SK-N-SH (cell line): ENCODE results near the gene FAM20C. TPM values are rescaled to one million over a fixed set of nuclear protein-coding genes. Genes with fewer than 3 reads are reported as not detected.

Source experiments
- CTCF ChIA-PET: fragments of 300-600, 350-600 bp; formaldehyde crosslinking; extraction: SDS; loops from one replicate; lab custom pipeline; 2021; lab: Yijun Ruan, JAX
- POLR2A ChIA-PET: fragments of 350-600 bp; sonication (Branson Sonifier 250); formaldehyde crosslinking; extraction: SDS; loops from one replicate; lab custom pipeline; 2020; ENCODE audit warnings: antibody characterized with exemption, inconsistent platforms; lab: Yijun Ruan, JAX
- DNase-seq: peaks from one replicate; pipeline ENCODE4 v3.0.0; 2012
- H2AFZ ChIP-seq: fragments of 200-600 bp; sonication (generic); 2 replicates; pipeline ENCODE4 v1.8.1; 2016; ENCODE audit warnings: antibody characterized with exemption, mild to moderate bottlenecking, low read depth
- H3F3A ChIP-seq: fragments of 200-600 bp; sonication (generic); replicated peaks from 2 replicates; pipeline ENCODE3; 2016; ENCODE audit warnings: antibody characterized with exemption, mild to moderate bottlenecking; ENCODE audit not compliant: insufficient read depth
- H3K27ac ChIP-seq, 2 experiments: fragments of 200-500 bp in 1 of 2; fragments of 200-600 bp in 1 of 2; sonication (Bioruptor generic) in 1 of 2; sonication (generic), shearing (Covaris generic) in 1 of 2; 2 replicates each; pipeline versions ENCODE4 v1.5.1 to v1.6.1; 2014 to 2016; ENCODE audit warnings: low read depth in 2 of 2, inconsistent platforms in 1 of 2, low read length in 1 of 2, mild to moderate bottlenecking in 1 of 2, mixed read lengths in 1 of 2
- H3K27me3 ChIP-seq: fragments of 200-600 bp; sonication (generic), shearing (Covaris generic); 2 replicates; pipeline ENCODE4 v1.6.1; 2016; ENCODE audit warnings: mixed run types; ENCODE audit not compliant: insufficient read depth
- H3K36me3 ChIP-seq, 2 experiments: fragments of 200-500 bp in 1 of 2; fragments of 200-600 bp in 1 of 2; sonication (Bioruptor generic) in 1 of 2; sonication (generic) in 1 of 2; replicated peaks in 1 of 2; 2 replicates each; pipeline versions ENCODE3 to v1.5.1; 2014 to 2016; ENCODE audit warnings: low read length in 1 of 2, mild to moderate bottlenecking in 1 of 2; ENCODE audit not compliant: insufficient read depth in 2 of 2, control insufficient read depth in 1 of 2
- H3K4me1 ChIP-seq, 2 experiments: fragments of 200-500 bp in 1 of 2; fragments of 200-600 bp in 1 of 2; sonication (Bioruptor generic) in 1 of 2; sonication (generic), shearing (Covaris generic) in 1 of 2; 2 replicates each; pipeline versions ENCODE4 v1.5.1 to v1.6.1; 2014 to 2016; ENCODE audit warnings: low read depth in 1 of 2, low read length in 1 of 2, mixed run types in 1 of 2; ENCODE audit not compliant: insufficient read depth in 2 of 2, control insufficient read depth in 1 of 2
- H3K4me2 ChIP-seq: fragments of 200-600 bp; sonication (generic), shearing (Covaris generic); 2 replicates; pipeline ENCODE4 v1.6.1; 2017; ENCODE audit warnings: mixed run types
- H3K4me3 ChIP-seq, 2 experiments: fragments of 200-500 bp in 1 of 2; fragments of 200-600 bp in 1 of 2; sonication (Bioruptor generic) in 1 of 2; sonication (generic), shearing (Covaris generic) in 1 of 2; 2 replicates each; pipeline versions ENCODE4 v1.5.1 to v1.8.1; 2014 to 2016; ENCODE audit warnings: low read depth in 2 of 2, inconsistent platforms in 1 of 2, low read length in 1 of 2, mild to moderate bottlenecking in 1 of 2, mixed read lengths in 1 of 2, moderate library complexity in 1 of 2
- H3K79me2 ChIP-seq: fragments of 200-600 bp; sonication (generic); 2 replicates; pipeline ENCODE4 v1.8.1; 2017; ENCODE audit warnings: mild to moderate bottlenecking; ENCODE audit not compliant: insufficient read depth
- H3K9ac ChIP-seq: fragments of 200-600 bp; sonication (generic); 2 replicates; pipeline ENCODE4 v1.6.1; 2017; ENCODE audit warnings: mixed run types
- H3K9me2 ChIP-seq: fragments of 200-600 bp; sonication (generic); 2 replicates; pipeline ENCODE4 v1.6.1; 2017; ENCODE audit warnings: mixed run types
- H3K9me3 ChIP-seq: fragments of 200-600 bp; sonication (generic); 2 replicates; pipeline ENCODE4 v1.6.1; 2017; ENCODE audit warnings: mixed run types, mild to moderate bottlenecking, moderate library complexity
- H4K20me1 ChIP-seq: fragments of 200-600 bp; sonication (generic); 2 replicates; pipeline ENCODE4 v1.6.1; 2017; ENCODE audit warnings: mild to moderate bottlenecking, mixed run types; ENCODE audit not compliant: insufficient read depth
- ELF1 ChIP-seq: IDR thresholded peaks from 2 replicates; pipeline ENCODE4 v1.4.0; 2012
- EP300 ChIP-seq, 2 experiments: IDR thresholded peaks; 2 replicates each; pipeline versions ENCODE4 v1.4.0 to v1.6.1; 2012; ENCODE audit warnings: borderline replicate concordance in 1 of 2, low read depth in 1 of 2, low read length in 1 of 2
- EZH2phosphoT487 ChIP-seq: fragments of 200-600 bp; sonication (generic); IDR thresholded peaks from 2 replicates; pipeline ENCODE4 v1.6.1; 2017; ENCODE audit warnings: low read depth, mixed run types, mild to moderate bottlenecking, antibody characterized with exemption, moderate library complexity, borderline replicate concordance
- FOSL2 ChIP-seq: IDR thresholded peaks from 2 replicates; pipeline ENCODE4 v1.4.0; 2012; ENCODE audit warnings: low read depth, mild to moderate bottlenecking, moderate library complexity, borderline replicate concordance
- FOXJ3 ChIP-seq: sonication (generic); formaldehyde crosslinking; IDR thresholded peaks from 2 replicates; pipeline ENCODE4 v1.5.1; 2020; ENCODE audit warnings: mild to moderate bottlenecking, missing genetic modification reagents
- FOXM1 ChIP-seq: IDR thresholded peaks from 2 replicates; pipeline ENCODE4 v1.4.0; 2012; ENCODE audit warnings: low read depth, mild to moderate bottlenecking
- GABPA ChIP-seq: IDR thresholded peaks from 2 replicates; pipeline ENCODE4 v1.4.0; 2012; ENCODE audit warnings: low read depth, mild to moderate bottlenecking
- GATA2 ChIP-seq: sonication (generic); formaldehyde crosslinking; IDR thresholded peaks from 2 replicates; pipeline ENCODE4 v1.5.0; 2020; ENCODE audit warnings: mild to moderate bottlenecking, missing genetic modification reagents
- JUND ChIP-seq: IDR thresholded peaks from 2 replicates; pipeline ENCODE4 v1.4.0; 2012
- NFIC ChIP-seq: IDR thresholded peaks from 2 replicates; pipeline ENCODE4 v1.4.0; 2012; ENCODE audit warnings: borderline replicate concordance
- RAD21 ChIP-seq: IDR thresholded peaks from 2 replicates; pipeline ENCODE4 v1.6.1; 2012; ENCODE audit warnings: mild to moderate bottlenecking, low read length
- RCOR1 ChIP-seq: fragments of 150-350 bp; IDR thresholded peaks from 2 replicates; pipeline ENCODE4 v1.6.1; 2017; ENCODE audit warnings: antibody characterized with exemption, low read length
- RFX5 ChIP-seq: IDR thresholded peaks from 2 replicates; pipeline ENCODE4 v1.6.1; 2012; ENCODE audit warnings: mild to moderate bottlenecking, improper control_type of control experiment, low read length
- RXRA ChIP-seq: IDR thresholded peaks from 2 replicates; pipeline ENCODE4 v1.4.0; 2012; ENCODE audit warnings: low read depth, mild to moderate bottlenecking, borderline replicate concordance
- SIN3A ChIP-seq: IDR thresholded peaks from 2 replicates; pipeline ENCODE4 v1.6.1; 2012; ENCODE audit warnings: low read depth, mild to moderate bottlenecking, low read length, moderate library complexity, borderline replicate concordance
- SMC3 ChIP-seq: IDR thresholded peaks from 2 replicates; pipeline ENCODE4 v1.6.1; 2012; ENCODE audit warnings: low read depth, low read length, improper control_type of control experiment
- TAF1 ChIP-seq: IDR thresholded peaks from 2 replicates; pipeline ENCODE4 v1.6.1; 2012; ENCODE audit warnings: low read depth, mild to moderate bottlenecking, low read length, moderate library complexity, borderline replicate concordance
- TEAD4 ChIP-seq: IDR thresholded peaks from 2 replicates; pipeline ENCODE4 v1.4.0; 2012; ENCODE audit warnings: mild to moderate bottlenecking, borderline replicate concordance; ENCODE audit not compliant: insufficient read depth
- WGBS: methylation state at CpG from one replicate; pipeline ENCODE4 v1.1.6; 2017; ENCODE audit warnings: low lambda C conversion rate; 5-methylcytosine and 5-hydroxymethylcytosine counted together
- polyA plus RNA-seq, 3 experiments: library from polyadenylated mRNA; depleted of rRNA; stranded (reverse); fragments of >200 nt; gene quantifications; 2 replicates each; pipeline ENCODE4 v1.2.3, GENCODE V29; 2012
- TF ChIP-seq, protein P1 (sequence below): IDR thresholded peaks from 2 replicates; pipeline ENCODE4 v1.4.0; 2012; ENCODE audit warnings: low read depth, borderline replicate concordance
- TF ChIP-seq, protein P2 (sequence below): IDR thresholded peaks from 2 replicates; pipeline ENCODE4 v1.4.0; 2012; ENCODE audit warnings: low read depth
- TF ChIP-seq, protein P3 (sequence below): IDR thresholded peaks from 2 replicates; pipeline ENCODE4 v1.6.1; 2012; ENCODE audit warnings: mild to moderate bottlenecking, low read depth, low read length, moderate library complexity

The FAM20C gene
- polyA plus RNA-seq, 1 of the 3 experiments (the other 2 are of a cell fraction), result 12.7 TPM

DNA sequence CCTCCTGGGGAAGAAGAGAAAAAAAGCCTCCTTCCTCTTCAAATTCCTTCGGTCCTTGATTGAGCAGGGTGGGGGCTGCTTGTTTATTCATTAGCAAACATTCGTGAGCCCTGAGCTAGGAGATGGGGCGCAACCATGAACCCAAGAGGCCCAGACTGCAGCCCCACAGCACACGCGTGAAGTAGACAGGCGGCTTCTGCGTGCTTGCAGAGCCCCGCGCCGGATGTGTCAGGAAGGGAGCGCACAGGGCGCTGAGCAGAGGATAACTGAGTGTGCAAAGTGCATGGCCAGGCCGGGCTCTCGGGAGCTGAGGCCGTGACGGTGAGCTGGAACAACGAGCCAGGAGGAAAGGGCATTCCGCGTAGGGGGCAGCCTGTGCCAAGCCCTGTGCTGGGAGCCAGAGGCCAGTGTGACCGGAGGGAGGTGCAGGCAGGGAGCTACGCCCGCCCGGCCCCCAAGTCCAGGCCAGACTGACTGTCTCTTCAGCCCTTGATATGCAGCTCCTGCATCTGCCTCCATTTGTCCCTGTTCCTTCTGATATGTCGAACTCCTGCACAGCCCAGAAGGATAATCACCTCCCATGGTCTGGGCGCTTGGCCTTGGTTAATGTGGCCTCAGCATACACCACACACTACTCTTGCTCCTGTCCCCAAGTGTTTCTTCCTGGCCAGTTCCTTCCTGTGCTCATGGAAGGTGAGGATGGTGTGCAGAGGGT is 102.2 kb downstream of the FAM20C start:
- 50% methylated on average over 25 of the region's 25 CpGs for WGBS
- DNase-seq, result no peak
- H4K20me1 ChIP-seq, result peaks cover 3% of the 10 kb centered on the region; the same call in 1 of the 2 replicates
- no peak overlapping the region for H3K4me3 ChIP-seq
- H3K79me2 ChIP-seq, result no peaks in the 10 kb centered on the region
- no peaks in the 10 kb centered on the region for H3K9me3 ChIP-seq
- H3K9me2 ChIP-seq, result no peaks in the 10 kb centered on the region
- TF ChIP-seq RCOR1 (no peak), EP300 (IDR thresholded peaks at IDR 0.05; ENCODE audit: borderline replicate concordance in 1 of 2, low read depth in 1 of 2, low read length in 1 of 2) (no peak), TEAD4 (no peak), RXRA (no peak), JUND (no peak), FOXJ3 (CRISPR knock-in tag) (no peak), ELF1 (no peak), RFX5 (no peak), TAF1 (no peak), NFIC (no peak), GABPA (no peak)
- TF ChIP-seq, protein P1, sequence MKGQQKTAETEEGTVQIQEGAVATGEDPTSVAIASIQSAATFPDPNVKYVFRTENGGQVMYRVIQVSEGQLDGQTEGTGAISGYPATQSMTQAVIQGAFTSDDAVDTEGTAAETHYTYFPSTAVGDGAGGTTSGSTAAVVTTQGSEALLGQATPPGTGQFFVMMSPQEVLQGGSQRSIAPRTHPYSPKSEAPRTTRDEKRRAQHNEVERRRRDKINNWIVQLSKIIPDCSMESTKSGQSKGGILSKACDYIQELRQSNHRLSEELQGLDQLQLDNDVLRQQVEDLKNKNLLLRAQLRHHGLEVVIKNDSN, result no peak
- no peak overlapping the region for H3K9ac ChIP-seq
- no peaks in the 10 kb centered on the region for H3K36me3 ChIP-seq
- H3K4me1 ChIP-seq, result no peaks in the 10 kb centered on the region
- POLR2A ChIA-PET, result interaction anchor here (1.4 kb wide), 1 partner anchor 474 kb away, joined by 3 read pairs; no protein-coding TSS in a partner anchor
- peaks cover 82% of the 10 kb centered on the region for H3K27me3 ChIP-seq
- no peak overlapping the region for H2AFZ ChIP-seq
- no peaks in the 10 kb centered on the region for H3F3A ChIP-seq
- CTCF ChIA-PET, result interaction anchor here (0.6 to 1.8 kb wide), 4 partner anchors 23 to 122 kb away, joined by 3 to 7 read pairs (median 3); no protein-coding TSS in a partner anchor
- no peak overlapping the region for H3K27ac ChIP-seq
- no peak overlapping the region for H3K4me2 ChIP-seq

DNA sequence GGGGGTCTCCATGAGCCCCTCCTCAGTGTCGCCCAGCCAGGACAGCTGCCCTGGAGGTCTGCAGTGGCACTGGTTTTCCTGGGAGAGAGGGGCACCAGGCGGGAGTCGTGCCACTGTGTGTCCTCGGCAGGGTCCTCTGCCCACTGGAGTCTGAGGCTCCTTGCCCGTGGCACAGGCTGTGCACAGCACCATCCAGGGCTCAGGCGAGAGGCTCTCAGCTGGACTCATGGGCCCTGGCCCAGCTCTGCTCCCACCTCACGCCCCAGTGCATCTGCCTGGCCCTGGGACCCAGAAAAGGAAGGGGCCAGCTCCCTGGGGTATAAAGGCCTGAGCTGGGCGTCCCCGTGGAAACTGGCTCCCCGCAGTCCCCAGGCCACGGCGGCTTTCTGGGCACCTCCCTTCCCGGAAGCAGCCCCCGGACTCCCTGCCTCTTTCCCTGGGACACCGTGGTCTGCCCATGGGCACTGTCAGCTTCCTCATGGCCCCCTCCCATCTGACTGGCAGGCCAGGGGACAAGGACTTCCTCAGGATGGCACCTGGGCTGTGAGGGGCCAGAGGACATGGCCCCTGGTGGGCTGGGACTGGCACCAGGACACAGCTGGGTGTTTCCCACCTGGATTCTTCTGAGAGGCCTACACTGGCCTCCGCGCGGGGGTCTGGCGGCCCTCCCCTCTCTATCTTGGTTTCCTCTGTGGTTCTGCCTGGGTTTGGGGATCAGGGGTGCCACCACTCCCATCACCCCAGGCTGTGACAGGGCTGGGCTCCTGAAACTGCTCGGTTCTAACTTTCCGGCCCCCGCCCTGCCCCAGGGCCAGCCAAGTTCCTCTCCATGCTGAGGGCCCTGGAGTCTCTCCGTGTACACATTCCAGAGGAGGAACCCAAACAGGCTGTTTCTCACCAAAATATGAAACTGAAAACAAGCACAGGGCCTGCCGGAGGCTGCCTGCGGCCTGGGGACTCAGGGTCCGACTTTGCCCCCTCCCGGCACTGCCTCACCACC is 103.1 kb downstream of the FAM20C start:
- 36% methylated on average over 21 of the region's 27 CpGs for WGBS
- H3K4me1 ChIP-seq, result no peaks in the 10 kb centered on the region
- H4K20me1 ChIP-seq, result peaks cover 3% of the 10 kb centered on the region; the same call in 1 of the 2 replicates
- H3F3A ChIP-seq, result no peaks in the 10 kb centered on the region
- ChIA-PET CTCF (interaction anchor here (0.9 to 1.8 kb wide), 3 partner anchors 22 to 123 kb away, joined by 3 to 7 read pairs (median 3); no protein-coding TSS in a partner anchor), POLR2A (interaction anchor here (1.4 kb wide), 1 partner anchor 473 kb away, joined by 3 read pairs; no protein-coding TSS in a partner anchor)
- H3K9ac ChIP-seq, result no peak overlapping the region
- peaks cover 74% of the 10 kb centered on the region for H3K27me3 ChIP-seq
- no peak overlapping the region for H2AFZ ChIP-seq
- no peak overlapping the region for H3K27ac ChIP-seq
- no peak overlapping the region for H3K4me2 ChIP-seq
- no peaks in the 10 kb centered on the region for H3K9me3 ChIP-seq
- DNase-seq, result no peak
- H3K79me2 ChIP-seq, result no peaks in the 10 kb centered on the region
- no peaks in the 10 kb centered on the region for H3K9me2 ChIP-seq
- no peaks in the 10 kb centered on the region for H3K36me3 ChIP-seq
- no peak overlapping the region for H3K4me3 ChIP-seq
- no peak for TF ChIP-seq FOSL2
- TF ChIP-seq SMC3, result no peak
- no peak for TF ChIP-seq SIN3A
- TF ChIP-seq GATA2 (CRISPR knock-in tag), result no peak
- no peak for TF ChIP-seq RCOR1
- TF ChIP-seq FOXM1, result no peak
- TF ChIP-seq, protein P2, sequence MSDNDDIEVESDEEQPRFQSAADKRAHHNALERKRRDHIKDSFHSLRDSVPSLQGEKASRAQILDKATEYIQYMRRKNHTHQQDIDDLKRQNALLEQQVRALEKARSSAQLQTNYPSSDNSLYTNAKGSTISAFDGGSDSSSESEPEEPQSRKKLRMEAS, result no peak
- TF ChIP-seq EZH2phosphoT487, result no peak
- TF ChIP-seq, protein P3, sequence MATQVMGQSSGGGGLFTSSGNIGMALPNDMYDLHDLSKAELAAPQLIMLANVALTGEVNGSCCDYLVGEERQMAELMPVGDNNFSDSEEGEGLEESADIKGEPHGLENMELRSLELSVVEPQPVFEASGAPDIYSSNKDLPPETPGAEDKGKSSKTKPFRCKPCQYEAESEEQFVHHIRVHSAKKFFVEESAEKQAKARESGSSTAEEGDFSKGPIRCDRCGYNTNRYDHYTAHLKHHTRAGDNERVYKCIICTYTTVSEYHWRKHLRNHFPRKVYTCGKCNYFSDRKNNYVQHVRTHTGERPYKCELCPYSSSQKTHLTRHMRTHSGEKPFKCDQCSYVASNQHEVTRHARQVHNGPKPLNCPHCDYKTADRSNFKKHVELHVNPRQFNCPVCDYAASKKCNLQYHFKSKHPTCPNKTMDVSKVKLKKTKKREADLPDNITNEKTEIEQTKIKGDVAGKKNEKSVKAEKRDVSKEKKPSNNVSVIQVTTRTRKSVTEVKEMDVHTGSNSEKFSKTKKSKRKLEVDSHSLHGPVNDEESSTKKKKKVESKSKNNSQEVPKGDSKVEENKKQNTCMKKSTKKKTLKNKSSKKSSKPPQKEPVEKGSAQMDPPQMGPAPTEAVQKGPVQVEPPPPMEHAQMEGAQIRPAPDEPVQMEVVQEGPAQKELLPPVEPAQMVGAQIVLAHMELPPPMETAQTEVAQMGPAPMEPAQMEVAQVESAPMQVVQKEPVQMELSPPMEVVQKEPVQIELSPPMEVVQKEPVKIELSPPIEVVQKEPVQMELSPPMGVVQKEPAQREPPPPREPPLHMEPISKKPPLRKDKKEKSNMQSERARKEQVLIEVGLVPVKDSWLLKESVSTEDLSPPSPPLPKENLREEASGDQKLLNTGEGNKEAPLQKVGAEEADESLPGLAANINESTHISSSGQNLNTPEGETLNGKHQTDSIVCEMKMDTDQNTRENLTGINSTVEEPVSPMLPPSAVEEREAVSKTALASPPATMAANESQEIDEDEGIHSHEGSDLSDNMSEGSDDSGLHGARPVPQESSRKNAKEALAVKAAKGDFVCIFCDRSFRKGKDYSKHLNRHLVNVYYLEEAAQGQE, result no peak
- no peak for TF ChIP-seq TEAD4
- no peak for TF ChIP-seq JUND
- TF ChIP-seq RAD21, result no peak
